Measurements from ENCODE around the gene ECM1.

ECM1 gene

GRCh38 chr1:150484431-150484830 is 23.5 kb upstream of the ECM1 start:
- no peaks in the 10 kb centered on the region for H3K9me3 ChIP-seq (ENCODE audit: insufficient read depth, low read length)
- H3K27ac ChIP-seq (ENCODE audit: low read depth, low read length), result no peak overlapping the region
- H4K20me1 ChIP-seq (ENCODE audit: low read depth, low read length), result no peaks in the 10 kb centered on the region
- H3K36me3 ChIP-seq (ENCODE audit: low read length), result no peaks in the 10 kb centered on the region
- H3F3A ChIP-seq (ENCODE audit: insufficient read depth), result no peaks in the 10 kb centered on the region; the same call in 1 of the 2 replicates
- H3K4me3 ChIP-seq (ENCODE audit: insufficient read depth, low read length, poor library complexity, severe bottlenecking), result no peak overlapping the region
- no peak overlapping the region for H2AFZ ChIP-seq (ENCODE audit: low read depth, low read length, severe bottlenecking)
- H3K27me3 ChIP-seq (ENCODE audit: low read length), result no peaks in the 10 kb centered on the region
- H3K4me2 ChIP-seq (ENCODE audit: low read depth, low read length, poor library complexity, severe bottlenecking), result no peak overlapping the region
- H3K9me2 ChIP-seq (replicated peaks; ENCODE audit: insufficient read depth, low read length), result no peaks in the 10 kb centered on the region
- peaks cover 17% of the 10 kb centered on the region for H3K79me2 ChIP-seq (ENCODE audit: insufficient read depth, low read length)
- TF ChIP-seq CTCF (IDR thresholded peaks at IDR 0.05; ENCODE audit: insufficient read depth, low read length, poor library complexity, severe bottlenecking), result no peak
- TF ChIP-seq EZH2phosphoT487 (conservative IDR thresholded peaks at IDR 0.05; ENCODE audit: low read length), result no peak
- H3K9ac ChIP-seq (ENCODE audit: low read length), result no peak overlapping the region

GRCh38 chr1:150484861-150485260 is 23.0 kb upstream of the ECM1 start:
- peak overlapping the region; percentile 7 for H2AFZ ChIP-seq (ENCODE audit: low read depth, low read length, severe bottlenecking)
- no peak overlapping the region for H3K4me2 ChIP-seq (ENCODE audit: low read depth, low read length, poor library complexity, severe bottlenecking)
- no peak overlapping the region for H3K4me3 ChIP-seq (ENCODE audit: insufficient read depth, low read length, poor library complexity, severe bottlenecking)
- H3K9me2 ChIP-seq (replicated peaks; ENCODE audit: insufficient read depth, low read length), result no peaks in the 10 kb centered on the region
- H3K9ac ChIP-seq (ENCODE audit: low read length), result no peak overlapping the region
- TF ChIP-seq CTCF (IDR thresholded peaks at IDR 0.05; ENCODE audit: insufficient read depth, low read length, poor library complexity, severe bottlenecking), result no peak
- TF ChIP-seq EZH2phosphoT487 (conservative IDR thresholded peaks at IDR 0.05; ENCODE audit: low read length), result no peak
- H3K79me2 ChIP-seq (ENCODE audit: insufficient read depth, low read length), result peaks cover 17% of the 10 kb centered on the region
- H3K27ac ChIP-seq (ENCODE audit: low read depth, low read length), result no peak overlapping the region
- H3K9me3 ChIP-seq (ENCODE audit: insufficient read depth, low read length), result no peaks in the 10 kb centered on the region
- no peaks in the 10 kb centered on the region for H4K20me1 ChIP-seq (ENCODE audit: low read depth, low read length)
- no peaks in the 10 kb centered on the region for H3K27me3 ChIP-seq (ENCODE audit: low read length)
- no peaks in the 10 kb centered on the region for H3K36me3 ChIP-seq (ENCODE audit: low read length)
- H3F3A ChIP-seq (ENCODE audit: insufficient read depth), result no peaks in the 10 kb centered on the region; the same call in 1 of the 2 replicates

GRCh38 chr1:150486966-150487762 is 20.7 kb upstream of the ECM1 start, which contains the start of gene TARS2:
Gene TARS2 (plus strand): TSS chr1:150487419. CDS start chr1:150487451, 32 bp downstream.
- no peaks in the 10 kb centered on the region for H3K9me3 ChIP-seq (ENCODE audit: insufficient read depth, low read length)
- peaks cover 17% of the 10 kb centered on the region for H3K79me2 ChIP-seq (ENCODE audit: insufficient read depth, low read length)
- H3K9ac ChIP-seq (ENCODE audit: low read length), result peak within 1 kb of the TSS; percentile 89
- H3K27me3 ChIP-seq (ENCODE audit: low read length), result no peaks in the 10 kb centered on the region
- peak within 1 kb of the TSS; percentile 96 for H3K4me3 ChIP-seq (ENCODE audit: insufficient read depth, low read length, poor library complexity, severe bottlenecking)
- H3F3A ChIP-seq (ENCODE audit: insufficient read depth), result no peaks in the 10 kb centered on the region; the same call in 1 of the 2 replicates
- peak within 1 kb of the TSS; percentile 50 for H3K27ac ChIP-seq (ENCODE audit: low read depth, low read length)
- peak within 1 kb of the TSS; percentile 92 for H2AFZ ChIP-seq (ENCODE audit: low read depth, low read length, severe bottlenecking)
- TF ChIP-seq EZH2phosphoT487 (conservative IDR thresholded peaks at IDR 0.05; ENCODE audit: low read length) (no peak), CTCF (IDR thresholded peaks at IDR 0.05; ENCODE audit: insufficient read depth, low read length, poor library complexity, severe bottlenecking) (no peak)
- peak within 1 kb of the TSS; percentile 91 for H3K4me2 ChIP-seq (ENCODE audit: low read depth, low read length, poor library complexity, severe bottlenecking)
- no peaks in the 10 kb centered on the region for H4K20me1 ChIP-seq (ENCODE audit: low read depth, low read length)
- 0 out of 2 replicates have a peak, but pooled peaks cover 2% of the 10 kb centered on the region for H3K36me3 ChIP-seq (ENCODE audit: low read length)
- H3K9me2 ChIP-seq (replicated peaks; ENCODE audit: insufficient read depth, low read length), result no peaks in the 10 kb centered on the region

Measured in SU-DHL-6 (cell line).